Measurements from ENCODE around the gene RAB33B. TPM values are rescaled to one million over a fixed set of nuclear protein-coding genes. Genes with fewer than 3 reads are reported as not detected.
"Not testable (repeated sequence)": the region's sequence is repeated elsewhere in the genome, so short reads cannot be mapped to it uniquely, and the experiment has no call there.

RAB33B gene
- total RNA-seq, 2 donors from 2014 or later = 7.1 to 8.5 TPM

DNA sequence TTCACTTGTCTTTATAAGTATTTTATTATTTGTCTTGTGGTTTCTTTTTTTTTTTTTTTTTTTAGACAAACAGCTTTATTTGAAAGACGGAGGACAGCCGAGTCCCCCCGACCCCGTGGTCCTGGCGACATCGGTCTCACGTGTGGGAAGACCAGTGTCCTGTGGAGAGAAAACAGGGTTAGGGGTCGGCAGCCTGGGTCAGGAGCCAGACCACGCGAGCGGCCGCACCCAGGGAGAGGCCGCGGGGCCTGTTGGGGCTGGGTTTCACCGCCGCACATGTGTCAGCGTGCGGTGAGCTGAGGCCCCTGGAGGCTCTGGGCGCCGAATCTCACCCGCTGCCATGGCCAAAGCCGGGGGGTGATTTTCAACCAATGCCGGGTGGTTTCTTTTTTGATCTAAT, 17.8 kb upstream of the RAB33B start:
- Histone ChIP-seq H3K27me3 (no peaks in the 10 kb centered on the region), H3K4me1 (no peaks in the 10 kb centered on the region), H3K4me3 (no peak overlapping the region), H3K9me3 (peaks cover 0 to 24% of the 10 kb centered on the region in 2 donors), H3K27ac (no peak overlapping the region), H3K36me3 (no peaks in the 10 kb centered on the region)
- TF ChIP-seq, protein P1, sequence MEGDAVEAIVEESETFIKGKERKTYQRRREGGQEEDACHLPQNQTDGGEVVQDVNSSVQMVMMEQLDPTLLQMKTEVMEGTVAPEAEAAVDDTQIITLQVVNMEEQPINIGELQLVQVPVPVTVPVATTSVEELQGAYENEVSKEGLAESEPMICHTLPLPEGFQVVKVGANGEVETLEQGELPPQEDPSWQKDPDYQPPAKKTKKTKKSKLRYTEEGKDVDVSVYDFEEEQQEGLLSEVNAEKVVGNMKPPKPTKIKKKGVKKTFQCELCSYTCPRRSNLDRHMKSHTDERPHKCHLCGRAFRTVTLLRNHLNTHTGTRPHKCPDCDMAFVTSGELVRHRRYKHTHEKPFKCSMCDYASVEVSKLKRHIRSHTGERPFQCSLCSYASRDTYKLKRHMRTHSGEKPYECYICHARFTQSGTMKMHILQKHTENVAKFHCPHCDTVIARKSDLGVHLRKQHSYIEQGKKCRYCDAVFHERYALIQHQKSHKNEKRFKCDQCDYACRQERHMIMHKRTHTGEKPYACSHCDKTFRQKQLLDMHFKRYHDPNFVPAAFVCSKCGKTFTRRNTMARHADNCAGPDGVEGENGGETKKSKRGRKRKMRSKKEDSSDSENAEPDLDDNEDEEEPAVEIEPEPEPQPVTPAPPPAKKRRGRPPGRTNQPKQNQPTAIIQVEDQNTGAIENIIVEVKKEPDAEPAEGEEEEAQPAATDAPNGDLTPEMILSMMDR (IDR thresholded peaks at IDR 0.05) = no peak
- no peak for DNase-seq (ENCODE audit: low spot score)

DNA sequence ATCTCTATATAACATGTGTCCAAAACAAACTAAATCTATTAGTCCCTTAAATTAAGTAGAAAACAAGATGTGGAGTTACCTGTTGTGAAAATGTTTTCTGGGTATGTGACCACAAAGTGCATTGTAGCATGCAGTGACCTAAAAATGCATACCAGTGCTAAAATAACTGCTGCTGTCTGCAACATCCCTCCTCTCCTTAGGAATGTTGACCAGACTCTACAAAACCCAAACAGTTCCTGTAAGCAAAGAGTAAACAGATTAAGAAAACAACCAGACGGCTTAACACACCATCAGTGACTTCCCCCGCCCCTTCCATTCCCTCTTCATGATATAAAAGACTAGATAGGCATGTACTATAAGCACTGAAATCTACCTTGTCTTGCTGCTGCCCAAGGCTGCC, 15.8 kb upstream of the RAB33B start:
- TF ChIP-seq, protein P1 (IDR thresholded peaks at IDR 0.05) = no peak
- DNase-seq (ENCODE audit: low spot score) = no peak
- peaks cover 0 to 24% of the 10 kb centered on the region in 2 donors for H3K9me3 ChIP-seq
- no peaks in the 10 kb centered on the region for H3K27me3 ChIP-seq
- H3K36me3 ChIP-seq = no peaks in the 10 kb centered on the region
- no peak overlapping the region for H3K4me3 ChIP-seq
- no peaks in the 10 kb centered on the region for H3K4me1 ChIP-seq
- H3K27ac ChIP-seq = no peak overlapping the region

DNA sequence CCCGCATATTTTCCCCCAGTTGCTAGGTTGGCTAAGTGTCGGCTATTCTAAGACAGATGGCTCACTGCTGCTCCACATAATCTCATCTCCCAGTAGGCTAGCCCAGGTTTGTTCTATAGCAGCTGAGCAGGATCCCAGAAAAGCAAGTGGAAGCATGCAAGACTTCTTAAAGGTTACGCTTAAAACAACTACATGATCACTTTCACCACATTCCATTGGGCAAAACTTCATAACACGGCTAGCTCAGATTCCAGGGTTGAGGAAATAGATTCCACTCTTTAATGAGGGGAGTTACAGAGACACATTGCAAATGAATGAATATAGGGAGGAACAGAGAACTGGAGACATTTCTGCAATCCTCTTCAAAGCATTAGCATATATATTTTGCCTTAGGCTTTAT, 12.9 kb upstream of the RAB33B start:
- no peaks in the 10 kb centered on the region for H3K36me3 ChIP-seq
- DNase-seq (ENCODE audit: low spot score) = no peak
- H3K4me3 ChIP-seq = no peak overlapping the region
- no peaks in the 10 kb centered on the region for H3K27me3 ChIP-seq
- H3K4me1 ChIP-seq = no peaks in the 10 kb centered on the region
- H3K9me3 ChIP-seq = peaks cover 0 to 24% of the 10 kb centered on the region in 2 donors
- TF ChIP-seq, protein P1 (IDR thresholded peaks at IDR 0.05) = no peak
- H3K27ac ChIP-seq = no peak overlapping the region

DNA sequence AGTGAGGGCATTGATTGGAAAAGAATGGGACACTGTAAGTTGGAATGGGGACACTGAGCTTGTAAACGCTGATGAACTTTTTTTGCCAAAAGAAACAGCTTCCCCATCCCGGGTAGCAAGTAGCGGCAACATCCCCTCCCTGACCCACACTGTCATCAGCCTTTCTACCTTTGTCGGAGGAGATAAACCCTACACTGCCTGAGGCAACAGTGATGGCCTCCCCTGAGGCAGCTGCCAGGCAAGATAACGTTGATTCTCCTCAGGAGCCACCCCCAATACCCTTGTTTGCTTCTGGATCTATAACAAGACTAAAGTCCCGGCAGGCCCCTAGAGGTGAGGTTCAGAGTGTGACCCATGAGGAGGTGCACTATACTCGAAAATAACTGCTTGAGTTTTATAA, 10.3 kb upstream of the RAB33B start:
- Histone ChIP-seq H3K4me3 (no peak overlapping the region), H3K27me3 (no peaks in the 10 kb centered on the region), H3K27ac (no peak overlapping the region), H3K9me3 (peaks cover 0 to 6% of the 10 kb centered on the region in 2 donors), H3K36me3 (no peaks in the 10 kb centered on the region), H3K4me1 (no peaks in the 10 kb centered on the region)
- TF ChIP-seq, protein P1 (IDR thresholded peaks at IDR 0.05) = no peak
- no peak for DNase-seq (ENCODE audit: low spot score)

DNA sequence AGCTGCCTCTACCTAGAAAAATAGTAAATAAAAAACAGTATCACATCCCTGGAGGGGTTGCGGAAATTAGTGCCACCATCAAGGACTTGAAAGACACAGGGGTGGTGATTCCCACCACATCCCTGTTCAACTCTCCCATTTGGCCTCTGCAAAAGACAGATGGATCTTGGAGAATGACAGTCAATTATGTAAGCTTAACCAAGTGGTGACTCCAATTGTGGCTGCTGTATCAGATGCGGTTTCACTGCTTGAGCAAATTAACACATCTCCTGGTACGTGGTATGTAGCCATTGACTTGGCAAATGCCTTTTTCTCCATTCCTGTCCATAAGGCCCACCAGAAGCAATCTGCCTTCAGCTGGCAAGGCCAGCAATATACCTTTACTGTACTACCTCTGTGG, 9.0 kb upstream of the RAB33B start:
- H3K4me3 ChIP-seq; H3K27me3 ChIP-seq; H3K27ac ChIP-seq; DNase-seq (ENCODE audit: low spot score); H3K9me3 ChIP-seq; H3K4me1 ChIP-seq; H3K36me3 ChIP-seq: not testable (repeated sequence)

DNA sequence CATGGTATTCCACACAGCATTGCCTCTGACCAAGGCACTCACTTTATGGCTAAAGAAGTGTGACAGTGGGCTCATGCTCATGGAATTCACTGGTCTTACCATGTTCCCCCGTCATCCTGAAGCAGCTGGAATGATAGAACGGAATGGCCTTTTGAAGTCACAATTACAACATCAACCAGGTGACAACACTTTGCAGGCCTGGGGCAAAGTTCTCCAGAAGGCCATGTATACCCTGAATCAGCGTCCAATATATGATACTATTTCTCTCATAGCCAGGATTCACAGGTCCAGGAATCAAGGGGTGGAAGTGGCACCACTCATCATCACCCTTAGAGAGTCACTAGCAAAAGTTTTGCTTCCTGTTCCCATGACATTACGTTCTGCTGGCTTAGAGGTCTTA, 6.8 kb upstream of the RAB33B start:
- H3K27ac ChIP-seq; H3K36me3 ChIP-seq; H3K4me3 ChIP-seq; H3K4me1 ChIP-seq; DNase-seq (ENCODE audit: low spot score); H3K27me3 ChIP-seq; H3K9me3 ChIP-seq: not testable (repeated sequence)

DNA sequence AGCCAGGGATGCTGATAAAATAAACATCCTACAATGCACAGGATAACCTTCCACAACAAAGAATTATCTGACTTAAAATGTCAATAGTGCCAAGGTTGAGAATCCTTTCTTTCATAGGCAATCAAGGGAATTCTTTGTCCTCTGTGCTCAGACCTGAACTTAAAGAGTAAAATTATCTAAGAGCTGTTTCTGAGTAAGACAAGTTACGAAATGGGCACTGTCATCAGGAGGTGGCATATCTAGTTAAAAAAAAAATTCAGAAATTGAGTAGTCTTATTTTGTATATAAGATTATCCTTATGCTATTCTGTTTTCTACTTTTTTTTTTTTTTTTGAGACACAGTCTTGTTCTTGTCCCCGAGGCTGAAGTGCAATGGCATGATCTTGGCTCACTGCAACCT, 3.3 kb upstream of the RAB33B start:
- H3K27ac ChIP-seq = no peak overlapping the region
- no peaks in the 10 kb centered on the region for H3K27me3 ChIP-seq
- H3K36me3 ChIP-seq = no peaks in the 10 kb centered on the region
- H3K4me3 ChIP-seq = no peak overlapping the region
- H3K9me3 ChIP-seq = no peaks in the 10 kb centered on the region
- TF ChIP-seq, protein P1 (IDR thresholded peaks at IDR 0.05) = no peak
- peaks cover 0 to 21% of the 10 kb centered on the region in 2 donors for H3K4me1 ChIP-seq
- no peak for DNase-seq (ENCODE audit: low spot score)
